ENCODE data around the gene KRT6A.

The KRT6A gene

GRCh38 chr12:52493172-52493571 is at the start of gene KRT6A:
Gene KRT6A, minus strand, starts transcription at chr12:52493257. Its CDS starts 69 bp downstream, at chr12:52493188.
- no peak for DNase-seq (ENCODE audit: low spot score)
- no peak for TF ChIP-seq CTCF (IDR thresholded peaks at IDR 0.05; ENCODE audit: extremely low read depth, missing control alignments)

- no peak for TF ChIP-seq CTCF (IDR thresholded peaks at IDR 0.05; ENCODE audit: extremely low read depth, missing control alignments)
- no peak for DNase-seq (ENCODE audit: low spot score)
Measured at GRCh38 chr12:52542157-52542556, 49.1 kb upstream of the KRT6A start.

GRCh38 chr12:52541709-52542108 is 48.7 kb upstream of the KRT6A start:
- no peak for DNase-seq (ENCODE audit: low spot score)
- TF ChIP-seq CTCF (IDR thresholded peaks at IDR 0.05; ENCODE audit: extremely low read depth, missing control alignments) = no peak

- TF ChIP-seq CTCF (IDR thresholded peaks at IDR 0.05; ENCODE audit: extremely low read depth, missing control alignments) = no peak
- DNase-seq (ENCODE audit: low spot score) = no peak
Measured at GRCh38 chr12:52540531-52540930, 47.5 kb upstream of the KRT6A start.

GRCh38 chr12:52539821-52540173 is 46.7 kb upstream of the KRT6A start:
- TF ChIP-seq CTCF (IDR thresholded peaks at IDR 0.05; ENCODE audit: extremely low read depth, missing control alignments) = no peak
- no peak for DNase-seq (ENCODE audit: low spot score)

- TF ChIP-seq CTCF (IDR thresholded peaks at IDR 0.05; ENCODE audit: extremely low read depth, missing control alignments) = no peak
- DNase-seq (ENCODE audit: low spot score) = no peak
Measured at GRCh38 chr12:52539083-52539820, 46.2 kb upstream of the KRT6A start.

DNA sequence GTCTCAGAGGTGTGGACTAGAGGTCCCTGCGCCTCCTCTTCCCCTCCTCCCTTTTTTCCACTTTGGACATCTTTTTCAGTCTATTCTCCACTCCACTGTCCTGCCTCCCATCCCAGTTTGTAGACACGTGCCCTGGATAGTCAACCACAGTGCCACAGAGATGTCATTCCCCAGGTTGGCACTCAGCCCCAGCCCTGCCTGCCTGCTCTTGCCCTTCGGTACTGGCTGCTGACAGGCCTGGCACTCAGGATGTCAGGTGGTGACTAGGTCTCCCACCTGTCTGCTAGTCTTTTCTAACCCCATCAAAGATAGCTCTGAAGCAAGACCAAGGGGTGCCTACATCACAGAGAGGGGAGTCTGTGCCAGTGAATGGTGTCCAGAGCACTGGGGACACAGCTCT is 44.0 kb upstream of the KRT6A start:
- TF ChIP-seq CTCF (IDR thresholded peaks at IDR 0.05; ENCODE audit: extremely low read depth, missing control alignments) = no peak
- DNase-seq (ENCODE audit: low spot score) = no peak
